ENCODE results near the gene CADPS2. TPM values are rescaled to one million over a fixed set of nuclear protein-coding genes. Genes with fewer than 3 reads are reported as not detected.

CADPS2 gene
- total and polyA plus RNA-seq, 10 of the 15 experiments (the other 5 are each of a cell fraction or from before 2014, with no cell fraction given): 0.05 to 7.5 (median 0.25) TPM

DNA sequence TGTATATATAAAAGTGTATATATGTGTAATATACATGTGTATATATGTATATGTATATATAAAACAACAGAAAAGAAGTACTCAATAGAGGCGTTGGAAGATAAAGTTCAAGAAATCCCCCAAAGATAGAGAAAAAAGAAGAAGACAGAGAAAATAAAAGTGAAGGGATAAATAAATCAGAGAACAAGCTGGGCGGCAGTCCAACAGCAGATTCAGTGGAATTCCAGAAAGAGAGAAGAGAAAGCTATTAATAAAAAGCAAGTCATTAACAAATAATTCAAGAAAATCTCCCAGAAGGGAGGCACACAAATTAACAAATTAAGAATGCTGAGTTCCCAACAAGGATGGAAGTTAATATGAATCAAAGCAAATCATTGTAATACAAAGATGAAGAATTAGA is 124.2 kb downstream of the CADPS2 start (continued):
- TF ChIP-seq, protein P1, sequence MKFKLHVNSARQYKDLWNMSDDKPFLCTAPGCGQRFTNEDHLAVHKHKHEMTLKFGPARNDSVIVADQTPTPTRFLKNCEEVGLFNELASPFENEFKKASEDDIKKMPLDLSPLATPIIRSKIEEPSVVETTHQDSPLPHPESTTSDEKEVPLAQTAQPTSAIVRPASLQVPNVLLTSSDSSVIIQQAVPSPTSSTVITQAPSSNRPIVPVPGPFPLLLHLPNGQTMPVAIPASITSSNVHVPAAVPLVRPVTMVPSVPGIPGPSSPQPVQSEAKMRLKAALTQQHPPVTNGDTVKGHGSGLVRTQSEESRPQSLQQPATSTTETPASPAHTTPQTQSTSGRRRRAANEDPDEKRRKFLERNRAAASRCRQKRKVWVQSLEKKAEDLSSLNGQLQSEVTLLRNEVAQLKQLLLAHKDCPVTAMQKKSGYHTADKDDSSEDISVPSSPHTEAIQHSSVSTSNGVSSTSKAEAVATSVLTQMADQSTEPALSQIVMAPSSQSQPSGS (IDR thresholded peaks at IDR 0.05; ENCODE audit: low read length): no peak
- TF ChIP-seq RAD51 (IDR thresholded peaks at IDR 0.05): no peak
- no peak for TF ChIP-seq HDAC6 (IDR thresholded peaks at IDR 0.05; ENCODE audit: unreplicated experiment)
- TF ChIP-seq, protein P2, sequence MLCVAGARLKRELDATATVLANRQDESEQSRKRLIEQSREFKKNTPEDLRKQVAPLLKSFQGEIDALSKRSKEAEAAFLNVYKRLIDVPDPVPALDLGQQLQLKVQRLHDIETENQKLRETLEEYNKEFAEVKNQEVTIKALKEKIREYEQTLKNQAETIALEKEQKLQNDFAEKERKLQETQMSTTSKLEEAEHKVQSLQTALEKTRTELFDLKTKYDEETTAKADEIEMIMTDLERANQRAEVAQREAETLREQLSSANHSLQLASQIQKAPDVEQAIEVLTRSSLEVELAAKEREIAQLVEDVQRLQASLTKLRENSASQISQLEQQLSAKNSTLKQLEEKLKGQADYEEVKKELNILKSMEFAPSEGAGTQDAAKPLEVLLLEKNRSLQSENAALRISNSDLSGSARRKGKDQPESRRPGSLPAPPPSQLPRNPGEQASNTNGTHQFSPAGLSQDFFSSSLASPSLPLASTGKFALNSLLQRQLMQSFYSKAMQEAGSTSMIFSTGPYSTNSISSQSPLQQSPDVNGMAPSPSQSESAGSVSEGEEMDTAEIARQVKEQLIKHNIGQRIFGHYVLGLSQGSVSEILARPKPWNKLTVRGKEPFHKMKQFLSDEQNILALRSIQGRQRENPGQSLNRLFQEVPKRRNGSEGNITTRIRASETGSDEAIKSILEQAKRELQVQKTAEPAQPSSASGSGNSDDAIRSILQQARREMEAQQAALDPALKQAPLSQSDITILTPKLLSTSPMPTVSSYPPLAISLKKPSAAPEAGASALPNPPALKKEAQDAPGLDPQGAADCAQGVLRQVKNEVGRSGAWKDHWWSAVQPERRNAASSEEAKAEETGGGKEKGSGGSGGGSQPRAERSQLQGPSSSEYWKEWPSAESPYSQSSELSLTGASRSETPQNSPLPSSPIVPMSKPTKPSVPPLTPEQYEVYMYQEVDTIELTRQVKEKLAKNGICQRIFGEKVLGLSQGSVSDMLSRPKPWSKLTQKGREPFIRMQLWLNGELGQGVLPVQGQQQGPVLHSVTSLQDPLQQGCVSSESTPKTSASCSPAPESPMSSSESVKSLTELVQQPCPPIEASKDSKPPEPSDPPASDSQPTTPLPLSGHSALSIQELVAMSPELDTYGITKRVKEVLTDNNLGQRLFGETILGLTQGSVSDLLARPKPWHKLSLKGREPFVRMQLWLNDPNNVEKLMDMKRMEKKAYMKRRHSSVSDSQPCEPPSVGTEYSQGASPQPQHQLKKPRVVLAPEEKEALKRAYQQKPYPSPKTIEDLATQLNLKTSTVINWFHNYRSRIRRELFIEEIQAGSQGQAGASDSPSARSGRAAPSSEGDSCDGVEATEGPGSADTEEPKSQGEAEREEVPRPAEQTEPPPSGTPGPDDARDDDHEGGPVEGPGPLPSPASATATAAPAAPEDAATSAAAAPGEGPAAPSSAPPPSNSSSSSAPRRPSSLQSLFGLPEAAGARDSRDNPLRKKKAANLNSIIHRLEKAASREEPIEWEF (IDR thresholded peaks at IDR 0.05; ENCODE audit: insufficient replicate concordance, low read depth, low read length): no peak
- TF ChIP-seq, protein P3, sequence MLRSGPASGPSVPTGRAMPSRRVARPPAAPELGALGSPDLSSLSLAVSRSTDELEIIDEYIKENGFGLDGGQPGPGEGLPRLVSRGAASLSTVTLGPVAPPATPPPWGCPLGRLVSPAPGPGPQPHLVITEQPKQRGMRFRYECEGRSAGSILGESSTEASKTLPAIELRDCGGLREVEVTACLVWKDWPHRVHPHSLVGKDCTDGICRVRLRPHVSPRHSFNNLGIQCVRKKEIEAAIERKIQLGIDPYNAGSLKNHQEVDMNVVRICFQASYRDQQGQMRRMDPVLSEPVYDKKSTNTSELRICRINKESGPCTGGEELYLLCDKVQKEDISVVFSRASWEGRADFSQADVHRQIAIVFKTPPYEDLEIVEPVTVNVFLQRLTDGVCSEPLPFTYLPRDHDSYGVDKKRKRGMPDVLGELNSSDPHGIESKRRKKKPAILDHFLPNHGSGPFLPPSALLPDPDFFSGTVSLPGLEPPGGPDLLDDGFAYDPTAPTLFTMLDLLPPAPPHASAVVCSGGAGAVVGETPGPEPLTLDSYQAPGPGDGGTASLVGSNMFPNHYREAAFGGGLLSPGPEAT (IDR thresholded peaks at IDR 0.05; ENCODE audit: low read depth): no peak
- TF ChIP-seq PAX8 (IDR thresholded peaks at IDR 0.05): no peak
